ENCODE measurements around the gene LNX2.
"Not testable (repeated sequence)": the region's sequence is repeated elsewhere in the genome, so short reads cannot be mapped to it uniquely, and the experiment has no call there.

The LNX2 gene

DNA sequence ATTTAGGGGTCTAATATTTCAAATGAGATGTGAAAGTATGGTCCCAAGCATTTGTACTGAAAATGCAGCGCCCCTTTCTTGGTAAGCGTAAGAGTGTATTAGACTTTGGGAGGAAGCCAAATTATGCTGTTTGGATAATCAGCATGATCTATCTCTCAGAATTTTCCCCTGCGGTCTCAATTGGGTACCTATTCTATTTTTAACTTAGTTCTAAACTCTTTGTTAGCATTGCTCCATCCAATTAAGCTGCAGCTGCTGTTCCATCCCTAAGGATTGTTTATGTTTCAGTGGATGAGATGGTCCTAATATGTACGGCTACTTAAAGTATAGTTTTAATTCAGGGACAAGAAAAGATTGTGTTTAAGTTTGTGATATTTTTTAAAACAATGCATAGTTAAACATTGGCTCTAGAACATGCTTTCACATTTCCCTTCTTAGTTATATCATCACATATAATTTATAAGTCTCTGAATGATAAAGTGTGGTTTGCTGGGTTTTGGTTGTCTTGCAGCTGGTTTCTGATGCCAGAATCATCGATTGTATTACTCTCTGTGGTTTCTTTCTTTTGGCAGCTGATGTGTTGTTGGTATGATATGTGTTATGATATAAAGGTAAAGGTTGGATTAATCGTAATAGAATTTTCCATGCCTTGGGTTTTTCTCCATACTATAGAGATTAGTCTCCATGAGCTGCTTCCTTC lies 16.4 kb upstream of the LNX2 start:
- DNase-seq, result no peak

GRCh38 chr13:27635266-27635665 lies 14.9 kb upstream of the LNX2 start:
- DNase-seq, result no peak

- no peak for DNase-seq
Measured at GRCh38 chr13:27634791-27635190, 14.5 kb upstream of the LNX2 start.

GRCh38 chr13:27634231-27634630 lies 13.9 kb upstream of the LNX2 start:
- DNase-seq, result no peak

- DNase-seq, result no peak
Measured at GRCh38 chr13:27632648-27633047, 12.3 kb upstream of the LNX2 start.

DNA sequence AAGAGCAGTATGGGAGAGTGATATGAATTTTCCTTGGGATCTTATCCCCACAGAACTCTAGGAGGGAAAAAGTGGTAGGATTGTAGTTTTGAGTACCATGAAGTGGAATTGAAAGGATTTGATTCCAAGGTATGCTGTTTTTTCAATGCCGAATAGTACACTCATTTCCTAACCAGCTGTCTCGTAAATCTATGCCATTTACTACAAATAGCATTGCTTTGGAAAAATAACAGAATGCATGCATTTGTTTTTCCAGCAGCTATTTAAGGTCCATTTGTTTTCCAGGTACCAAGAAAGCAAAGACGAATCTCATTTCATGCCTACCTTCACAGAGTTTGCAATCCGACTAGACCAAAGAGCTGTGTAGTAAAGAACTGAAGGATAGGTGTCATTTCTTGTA lies 11.9 kb upstream of the LNX2 start:
- no peak for DNase-seq

GRCh38 chr13:27631665-27632064 lies 11.3 kb upstream of the LNX2 start:
- DNase-seq, result no peak

DNA sequence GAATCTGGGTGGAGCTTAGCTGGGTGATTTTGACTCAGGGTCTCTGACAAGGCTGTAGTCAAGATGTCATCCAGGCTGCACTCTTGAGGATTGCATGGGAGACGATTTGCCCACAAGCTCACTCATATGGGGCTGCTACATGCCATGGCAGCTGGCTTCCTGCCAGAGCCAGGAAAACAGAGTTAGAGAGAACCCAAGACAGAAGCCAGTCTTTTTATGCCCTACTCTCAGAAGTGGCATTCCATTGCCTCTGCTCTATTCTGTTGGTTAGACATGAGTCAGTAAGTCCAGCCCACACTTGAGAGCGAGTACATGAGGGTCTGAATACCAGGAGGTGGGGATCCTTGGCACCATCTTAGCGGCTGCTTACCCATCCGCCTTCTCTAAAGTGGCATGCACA lies 10.8 kb upstream of the LNX2 start:
- no peak for DNase-seq

DNA sequence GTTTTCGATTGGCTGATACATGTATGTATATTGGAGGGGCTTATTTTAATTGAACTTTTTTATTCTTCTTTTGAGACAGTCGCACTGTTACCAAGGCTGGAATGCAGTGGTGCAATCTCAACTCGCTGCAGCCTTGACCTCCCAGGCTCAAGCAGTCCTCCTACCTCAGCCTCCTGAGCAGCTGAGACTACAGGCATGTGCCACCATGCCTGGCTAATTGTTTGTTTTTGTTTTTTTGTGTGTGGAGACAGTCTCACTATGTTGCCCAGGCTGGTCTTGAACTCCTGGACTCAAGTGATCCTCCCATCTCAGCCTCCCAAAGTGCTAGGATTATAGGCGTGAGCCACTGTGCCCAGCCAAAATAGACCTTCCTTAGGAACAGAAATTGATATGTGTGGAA lies 8.4 kb upstream of the LNX2 start:
- DNase-seq, result not testable (repeated sequence)

DNA sequence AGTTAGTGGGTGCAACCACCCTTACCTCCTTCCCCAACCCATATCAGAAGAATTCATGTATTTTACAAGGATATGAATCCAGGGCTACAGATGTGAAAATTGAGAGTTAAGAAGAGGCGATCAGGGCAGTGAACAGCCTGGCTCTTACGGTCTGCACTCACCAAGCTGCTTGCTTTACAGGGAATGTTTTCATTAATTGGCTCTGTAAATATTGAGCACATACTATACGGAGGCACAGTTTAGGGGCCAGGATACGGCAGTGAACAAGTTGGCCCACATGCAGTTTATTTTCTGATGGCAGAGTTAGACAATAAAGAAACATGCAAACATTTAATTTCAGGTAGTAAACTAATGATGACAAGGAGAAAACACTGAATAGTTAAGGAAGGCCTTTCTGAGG lies 7.8 kb upstream of the LNX2 start:
- no peak for DNase-seq

DNA sequence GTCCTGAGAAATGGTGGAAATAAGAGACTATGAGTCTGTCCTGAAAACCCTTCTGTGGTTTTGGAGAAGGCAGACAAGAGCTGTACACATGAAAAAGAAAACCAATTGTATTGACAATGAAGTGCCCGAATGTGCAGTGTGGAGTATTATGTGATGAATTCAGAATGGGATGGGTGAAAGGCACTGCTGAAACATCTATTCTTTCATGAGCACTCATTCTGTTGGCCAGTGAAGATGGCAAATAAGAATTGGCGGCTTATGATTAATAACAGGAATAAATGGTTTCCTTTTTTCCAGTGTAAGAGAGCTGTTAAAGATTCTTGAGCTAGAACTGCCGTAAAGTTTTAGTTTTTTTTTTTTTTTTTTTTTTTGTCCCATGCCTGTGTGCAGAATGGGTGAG lies 7.1 kb upstream of the LNX2 start:
- no peak for DNase-seq

- no peak for DNase-seq
Measured at GRCh38 chr13:27625839-27626238, 5.5 kb upstream of the LNX2 start.

GRCh38 chr13:27624071-27624470 lies 3.7 kb upstream of the LNX2 start:
- no peak for DNase-seq

GRCh38 chr13:27622881-27623280 lies 2.6 kb upstream of the LNX2 start:
- DNase-seq, result no peak

GRCh38 chr13:27622102-27622820 lies 1.9 kb upstream of the LNX2 start:
- no peak for DNase-seq

DNA sequence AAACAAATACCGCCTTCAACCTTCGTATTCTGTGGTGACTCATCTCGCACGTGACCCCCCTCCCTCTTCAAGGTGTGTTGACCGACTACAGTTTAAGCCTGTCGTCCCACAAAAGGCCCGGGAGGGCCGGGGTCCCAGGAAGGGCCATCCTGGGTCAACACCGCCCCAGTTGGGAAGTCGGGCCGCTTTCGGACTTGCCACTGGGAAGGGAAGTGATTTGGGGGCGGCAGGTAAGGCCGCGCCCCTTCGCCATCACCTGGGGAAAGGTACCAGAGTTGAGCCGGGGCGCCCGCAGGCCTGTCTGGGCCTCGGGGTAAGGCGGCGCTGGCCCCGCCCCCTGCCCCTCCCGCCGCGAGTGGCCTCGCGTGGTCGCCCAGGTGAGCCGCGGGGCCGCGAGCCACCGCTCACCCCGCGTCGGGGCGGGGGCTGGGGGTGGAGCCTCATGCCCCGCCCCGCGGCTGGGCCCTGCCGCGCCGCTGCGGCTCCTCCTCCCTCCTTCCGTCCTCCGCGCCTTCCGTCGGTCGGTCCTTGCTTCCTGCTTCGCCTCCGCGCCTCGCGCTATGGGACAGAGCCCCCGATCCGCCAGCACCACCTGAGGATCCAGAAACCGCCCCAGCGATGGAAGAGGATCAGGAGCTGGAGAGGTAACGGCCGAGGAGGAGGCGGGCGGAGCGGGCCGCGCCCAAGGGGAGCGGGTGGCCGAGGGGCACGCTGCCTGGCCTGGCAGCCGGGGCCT lies 1.2 kb upstream of the LNX2 start, which contains the start of gene POLR1D:
Gene POLR1D, plus strand, starts transcription at position 527 of the 736 bp plus-strand sequence. Its CDS starts 92 bp downstream, at position 619.
- DNase-seq, result peak; percentile 38

- DNase-seq, result no peak
Measured at GRCh38 chr13:27621116-27621365, 712 bp upstream of the LNX2 start.

DNA sequence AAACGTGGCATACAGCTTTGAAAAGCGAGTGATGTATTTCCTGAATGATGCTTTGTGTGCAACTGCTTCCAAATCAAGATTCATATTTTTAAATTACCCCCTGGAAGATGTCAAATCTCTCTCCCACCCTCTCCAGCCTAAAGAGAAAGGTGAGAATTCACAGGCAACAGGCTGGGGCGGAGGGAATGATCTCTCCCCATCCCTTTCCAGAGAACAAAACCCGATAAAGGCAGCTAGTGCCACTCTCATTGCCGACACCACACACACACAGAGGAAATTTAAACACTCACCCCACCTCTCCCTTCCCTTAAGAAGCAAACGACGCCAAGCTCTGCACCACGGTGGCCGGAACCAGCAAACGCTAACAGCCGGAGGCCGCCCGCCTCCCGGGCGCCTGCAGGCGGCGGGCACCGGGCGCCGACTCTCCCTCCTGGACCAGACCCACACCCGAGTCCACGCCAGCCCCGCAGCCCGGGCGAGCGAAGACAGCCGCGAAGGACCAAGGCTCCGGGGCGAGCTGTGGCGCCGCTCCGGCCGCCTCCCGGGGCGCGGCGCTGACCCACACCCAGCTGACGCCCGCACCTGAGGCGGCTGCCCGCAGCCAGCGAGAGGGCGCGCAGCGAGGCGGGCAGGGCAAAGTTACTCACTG lies 477 bp downstream of the LNX2 start:
- DNase-seq, result peak; percentile 50

GRCh38 chr13:27619093-27619727 lies 1.1 kb downstream of the LNX2 start:
- no peak for DNase-seq

DNA sequence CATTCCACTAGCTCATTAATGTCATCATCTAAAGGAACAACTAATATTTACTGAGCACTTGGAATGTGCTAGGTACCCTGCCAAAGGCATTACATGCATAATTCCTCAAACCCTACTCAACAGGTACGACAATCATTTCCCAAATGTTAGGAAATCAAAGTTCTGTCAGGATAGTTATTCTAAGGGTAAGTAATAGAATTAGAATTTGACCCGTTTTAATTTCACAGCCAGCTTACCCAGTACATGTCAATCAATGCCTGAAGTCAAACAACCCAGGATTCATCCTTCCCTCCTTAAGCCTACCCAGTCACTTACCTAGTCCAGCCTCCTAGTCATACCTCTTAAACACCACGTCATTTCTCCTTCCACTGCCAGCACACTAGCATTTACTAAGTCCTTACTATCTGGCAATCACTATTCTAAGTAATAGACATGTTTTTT lies 2.4 kb downstream of the LNX2 start:
- no peak for DNase-seq

DNA sequence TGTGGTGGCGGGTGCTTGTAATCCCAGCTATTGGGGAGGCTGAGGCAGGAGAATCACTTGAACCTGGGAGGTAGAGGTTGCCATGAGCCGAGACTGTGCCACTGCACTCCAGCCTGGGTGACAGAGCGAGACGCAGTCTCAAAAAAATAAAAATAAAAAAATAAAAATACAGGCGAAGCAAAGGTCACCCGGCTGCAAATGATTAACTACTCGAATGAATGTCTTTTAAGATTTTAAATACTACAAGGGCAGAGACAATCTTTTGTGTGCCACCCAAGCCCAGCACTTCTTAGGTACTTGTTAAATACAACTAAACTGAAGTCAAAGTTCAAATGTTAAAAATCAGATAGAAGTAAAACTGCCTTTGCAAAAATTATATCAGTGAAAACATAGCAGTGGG lies 6.7 kb downstream of the LNX2 start:
- DNase-seq, result no peak

- DNase-seq, result no peak
Measured at GRCh38 chr13:27607125-27607524, 13.2 kb downstream of the LNX2 start.

GRCh38 chr13:27605610-27606200 lies 14.6 kb downstream of the LNX2 start:
- DNase-seq, result no peak

Measured in GOT3 (cell line).